A549 (cell line): ENCODE results near the gene TARDBP. TPM values are rescaled to one million over a fixed set of nuclear protein-coding genes. Genes with fewer than 3 reads are reported as not detected.

Experiments used
- ATAC-seq, 2 experiments: fragments of 200-7000 bp in 1 of 2; fragments of >200 bp in 1 of 2; cut with Nextera tagmentation in 1 of 2; cut with Tn5 transposase in 1 of 2; 3 replicates each; pipeline versions ENCODE4 v1.8.0 to v1.9.1; 2018 to 2020; ENCODE audit warnings: mild to moderate bottlenecking in 1 of 2, moderate library complexity in 1 of 2
- CTCF ChIA-PET: fragments of 300-600 bp; sonication (Branson Sonifier 250); formaldehyde crosslinking; extraction: SDS; loops from one replicate; lab custom pipeline; 2021; ENCODE audit warnings: antibody characterized with exemption, inconsistent platforms; lab: Yijun Ruan, JAX
- POLR2A ChIA-PET: fragments of 350-600 bp; formaldehyde crosslinking; extraction: SDS; loops from one replicate; lab custom pipeline; 2021; ENCODE audit warnings: antibody characterized with exemption, inconsistent platforms; lab: Yijun Ruan, JAX
- DNase-seq, 2 experiments: peaks; one replicate each; pipeline versions ENCODE4 v3.0.0 to v3.0.0-alpha.2; 2011 to 2016; ENCODE audit warnings: low read depth in 1 of 2, low spot score in 1 of 2
- FAIRE-seq: peaks from 2 replicates; lab custom pipeline; 2011; peaks lifted over from hg19 to GRCh38; lab: Jason Lieb, UNC
- H3K27ac ChIP-seq, 2 experiments: fragments of >200 bp; sonication (Bioruptor Twin); formaldehyde crosslinking; 3 replicates each; pipeline ENCODE4 v1.5.1; 2016 to 2017
- H3K4me1 ChIP-seq: fragments of >200 bp; sonication (Bioruptor Twin); formaldehyde crosslinking; 3 replicates; pipeline ENCODE4 v1.6.1; 2016
- H3K4me2 ChIP-seq: fragments of >200 bp; sonication (Bioruptor Twin); formaldehyde crosslinking; 3 replicates; pipeline ENCODE4 v1.6.1; 2016
- H3K4me3 ChIP-seq: fragments of >200 bp; sonication (Bioruptor Twin); formaldehyde crosslinking; 3 replicates; pipeline ENCODE4 v1.5.1; 2016
- H3K9me3 ChIP-seq: fragments of >200 bp; sonication (Bioruptor Twin); formaldehyde crosslinking; 3 replicates; pipeline ENCODE4 v1.6.1; 2016
- ATOH8 ChIP-seq: fragments of 250-450 bp; sonication (Bioruptor Pico); IDR thresholded peaks from 2 replicates; pipeline ENCODE4 v1.5.0; 2020; ENCODE audit warnings: low read depth, mild to moderate bottlenecking, moderate library complexity
- BHLHE40 ChIP-seq: IDR thresholded peaks from 2 replicates; pipeline ENCODE4 v1.6.1; 2012; ENCODE audit warnings: low read depth, low read length, inconsistent platforms
- CEBPB ChIP-seq, 2 experiments: fragments of >200 bp in 1 of 2; sonication (Bioruptor Twin) in 1 of 2; formaldehyde crosslinking in 1 of 2; IDR thresholded peaks; 2 replicates each; pipeline ENCODE4 v1.6.1; 2012 to 2016
- CHD2 ChIP-seq: fragments of 150-350 bp; IDR thresholded peaks from 2 replicates; pipeline ENCODE4 v1.6.1; 2014; ENCODE audit warnings: low read length; ENCODE audit not compliant: partially characterized antibody
- EHF ChIP-seq: fragments of 250-450 bp; sonication (Bioruptor Pico); IDR thresholded peaks from 2 replicates; pipeline ENCODE4 v1.5.0; 2020; ENCODE audit warnings: mild to moderate bottlenecking
- EHMT2 ChIP-seq: fragments of 200-600 bp; sonication (generic); IDR thresholded peaks from 2 replicates; pipeline ENCODE4 v1.6.1; 2016; ENCODE audit warnings: antibody characterized with exemption, low read depth, mild to moderate bottlenecking, moderate library complexity
- ELK1 ChIP-seq: fragments of 150-350 bp; IDR thresholded peaks from 2 replicates; pipeline ENCODE4 v1.6.1; 2014; ENCODE audit warnings: low read depth, mild to moderate bottlenecking, low read length
- EP300 ChIP-seq, 2 experiments: fragments of >200 bp; sonication (Bioruptor Twin); formaldehyde crosslinking; IDR thresholded peaks; 2 replicates in 1 of 2; 3 replicates in 1 of 2; pipeline ENCODE4 v1.6.1; 2016 to 2017
- FOSL2 ChIP-seq, 2 experiments: fragments of 450-650 bp in 1 of 2; fragments of >200 bp in 1 of 2; sonication (Bioruptor Twin) in 1 of 2; formaldehyde crosslinking; IDR thresholded peaks; 2 replicates each; pipeline versions ENCODE4 v1.5.0 to v1.6.1; 2016 to 2020; ENCODE audit warnings: mild to moderate bottlenecking in 1 of 2, moderate library complexity in 1 of 2
- HEYL ChIP-seq: fragments of 250-450 bp; sonication (Bioruptor Pico); IDR thresholded peaks from 2 replicates; pipeline ENCODE4 v1.8.0; 2021; ENCODE audit warnings: mild to moderate bottlenecking, moderate library complexity
- HOXA7 ChIP-seq: fragments of 250-450 bp; sonication (Bioruptor Pico); IDR thresholded peaks from 2 replicates; pipeline ENCODE4 v1.5.0; 2020; ENCODE audit warnings: mild to moderate bottlenecking, moderate library complexity
- HOXB5 ChIP-seq: fragments of 250-450 bp; sonication (Bioruptor Pico); IDR thresholded peaks from 2 replicates; pipeline ENCODE4 v1.5.0; 2020; ENCODE audit warnings: mild to moderate bottlenecking, moderate library complexity
- JUNB ChIP-seq: fragments of >200 bp; sonication (Bioruptor Twin); formaldehyde crosslinking; IDR thresholded peaks from 2 replicates; pipeline ENCODE4 v1.6.1; 2016
- KDM1A ChIP-seq: fragments of 200-600 bp; sonication (generic); IDR thresholded peaks from 2 replicates; pipeline ENCODE4 v1.6.1; 2016; ENCODE audit warnings: low read depth, mild to moderate bottlenecking
- KDM5A ChIP-seq: fragments of 200-600 bp; sonication (generic); IDR thresholded peaks from 2 replicates; pipeline ENCODE4 v1.6.1; 2016; ENCODE audit warnings: antibody characterized with exemption, mild to moderate bottlenecking
- MAFK ChIP-seq: fragments of 450-650 bp; IDR thresholded peaks from 2 replicates; pipeline ENCODE4 v1.6.1; 2014; ENCODE audit not compliant: partially characterized antibody
- NFE2L2 ChIP-seq: fragments of 150-350 bp; conservative IDR thresholded peaks from 2 replicates; pipeline ENCODE4 v1.6.1; 2014; ENCODE audit warnings: low read length
- NPAS2 ChIP-seq: fragments of 250-450 bp; sonication (Bioruptor Pico); IDR thresholded peaks from 2 replicates; pipeline ENCODE4 v1.8.0; 2022; ENCODE audit warnings: mild to moderate bottlenecking, moderate library complexity, borderline replicate concordance
- NR3C1 ChIP-seq: fragments of >200 bp; sonication (Bioruptor Twin); formaldehyde crosslinking; IDR thresholded peaks from 3 replicates; pipeline ENCODE4 v1.6.1; 2017
- PBX3 ChIP-seq: IDR thresholded peaks from 2 replicates; pipeline ENCODE4 v1.6.1; 2012
- RCOR1 ChIP-seq: fragments of 150-350 bp; IDR thresholded peaks from 2 replicates; pipeline ENCODE4 v1.6.1; 2014; ENCODE audit warnings: antibody characterized with exemption, low read length, low read depth
- REST ChIP-seq: fragments of 200-600 bp; sonication (generic); IDR thresholded peaks from 2 replicates; pipeline ENCODE4 v1.6.1; 2016; ENCODE audit warnings: antibody characterized with exemption, mild to moderate bottlenecking, moderate library complexity
- RFX5 ChIP-seq: fragments of 450-650 bp; IDR thresholded peaks from 2 replicates; pipeline ENCODE4 v1.7.1; 2014; ENCODE audit warnings: antibody characterized with exemption, mild to moderate bottlenecking, moderate library complexity
- RNF2 ChIP-seq: fragments of 200-600 bp; sonication (generic); IDR thresholded peaks from 2 replicates; pipeline ENCODE4 v1.6.1; 2016; ENCODE audit warnings: low read depth, mild to moderate bottlenecking, antibody characterized with exemption, moderate library complexity, borderline replicate concordance
- SMC3 ChIP-seq: fragments of >200 bp; sonication (Bioruptor Twin); formaldehyde crosslinking; IDR thresholded peaks from 3 replicates; pipeline ENCODE4 v1.6.1; 2018; ENCODE audit warnings: inconsistent platforms
- SREBF2 ChIP-seq: fragments of 450-650 bp; IDR thresholded peaks from 2 replicates; pipeline ENCODE4 v1.6.1; 2014; ENCODE audit warnings: mild to moderate bottlenecking, moderate library complexity
- TFCP2L1 ChIP-seq: fragments of 250-450 bp; sonication (Bioruptor Pico); IDR thresholded peaks from 2 replicates; pipeline ENCODE4 v1.5.0; 2021; ENCODE audit warnings: mild to moderate bottlenecking
- TP53 ChIP-seq: fragments of 250-450 bp; sonication (Bioruptor Pico); IDR thresholded peaks from 2 replicates; pipeline ENCODE4 v1.5.0; 2021; ENCODE audit warnings: mild to moderate bottlenecking, moderate library complexity
- ZC3H11A ChIP-seq: fragments of 450-650 bp; IDR thresholded peaks from 2 replicates; pipeline ENCODE4 v1.6.1; 2014; ENCODE audit warnings: antibody characterized with exemption, mild to moderate bottlenecking
- ZFP36 ChIP-seq: fragments of 450-650 bp; IDR thresholded peaks from 2 replicates; pipeline ENCODE4 v1.6.1; 2014; ENCODE audit warnings: borderline replicate concordance; ENCODE audit not compliant: partially characterized antibody
- ZNF302 ChIP-seq: fragments of 250-450 bp; sonication (Bioruptor Pico); IDR thresholded peaks from 2 replicates; pipeline ENCODE4 v1.9.0; 2021; ENCODE audit warnings: inconsistent platforms, mild to moderate bottlenecking, moderate library complexity
- WGBS: methylation state at CpG from one replicate; pipeline ENCODE4 v1.1.6; 2017; ENCODE audit errors: missing lambda C conversion rate; 5-methylcytosine and 5-hydroxymethylcytosine counted together
- polyA plus RNA-seq, 4 experiments: library from polyadenylated mRNA; depleted of rRNA in 3 of 4; stranded (reverse); fragments of >200 nt; fragmentation: RNase III in 1 of 4; extraction: RNeasy Plus Mini Kit Qiagen cat#74134 plus additional on column Dnase treatment in 1 of 4; gene quantifications; 2 replicates in 3 of 4; 3 replicates in 1 of 4; pipeline ENCODE4 v1.2.3, GENCODE V29; 2011 to 2017

TARDBP gene
- polyA plus RNA-seq, 2 of the 4 experiments (the other 2 are of a cell fraction) = 264 to 299 TPM

GRCh38 chr1:10967090-10967489, 45.4 kb upstream of the TARDBP start:
- POLR2A ChIA-PET = no interaction called here
- 89% methylated on average over 3 of the region's 3 CpGs for WGBS
- Histone ChIP-seq H3K4me3 (no peak overlapping the region), H3K4me1 (no peaks in the 10 kb centered on the region), H3K27ac (no peak overlapping the region), H3K9me3 (no peaks in the 10 kb centered on the region), H3K4me2 (no peak overlapping the region)
- FAIRE-seq = no peak
- CTCF ChIA-PET = no interaction called here
- ATAC-seq = no peak
- DNase-seq = no peak
- no peak for TF ChIP-seq NR3C1
- no peak for TF ChIP-seq KDM1A
- TF ChIP-seq HOXA7 (CRISPR knock-in tag) = no peak
- no peak for TF ChIP-seq HOXB5 (CRISPR knock-in tag)
- no peak for TF ChIP-seq EP300 (IDR thresholded peaks at IDR 0.05)
- no peak for TF ChIP-seq SMC3
- TF ChIP-seq RNF2 = no peak
- TF ChIP-seq EHF (CRISPR knock-in tag) = no peak
- no peak for TF ChIP-seq HEYL (CRISPR knock-in tag)
- TF ChIP-seq RCOR1 = no peak
- TF ChIP-seq KDM5A = no peak
- TF ChIP-seq EHMT2 = no peak
- TF ChIP-seq MAFK = no peak
- no peak for TF ChIP-seq ELK1
- TF ChIP-seq CEBPB (IDR thresholded peaks at IDR 0.05) = no peak
- TF ChIP-seq BHLHE40 = no peak

- no peak overlapping the region for H3K4me3 ChIP-seq
- DNase-seq (no peak), ATAC-seq (no peak), FAIRE-seq (no peak)
- 62% methylated on average over 13 of the region's 13 CpGs for WGBS
- CTCF ChIA-PET = interaction anchor here (1.1 to 2.2 kb wide), 2 partner anchors 8 to 26 kb away, joined by 4 to 8 read pairs; no protein-coding TSS in a partner anchor
- TF ChIP-seq NPAS2 (no peak), ZC3H11A (no peak), FOSL2 (IDR thresholded peaks at IDR 0.05) (no peak), FOSL2 (CRISPR knock-in tag; IDR thresholded peaks at IDR 0.05) (no peak), ZNF302 (no peak), RFX5 (no peak), TFCP2L1 (CRISPR knock-in tag) (no peak), NFE2L2 (no peak), REST (no peak), TP53 (CRISPR knock-in tag) (no peak), CHD2 (no peak), JUNB (no peak), NR3C1 (no peak), SREBF2 (no peak), ATOH8 (no peak), PBX3 (no peak), ZFP36 (no peak)
- no peak overlapping the region for H3K4me2 ChIP-seq
- POLR2A ChIA-PET = no interaction called here
- H3K4me1 ChIP-seq = no peaks in the 10 kb centered on the region
- no peak overlapping the region for H3K27ac ChIP-seq
- no peaks in the 10 kb centered on the region for H3K9me3 ChIP-seq
These were observed 44.0 kb upstream of the TARDBP start for GRCh38 chr1:10968411-10968826.
